HG02943 (cell line): Measurements from ENCODE around the gene SMYD3.

Experiments
- ATAC-seq: cut with Tn5 transposase; IDR thresholded peaks from one replicate; pipeline ENCODE4 v1.9.1; 2021; ENCODE audit warnings: mild to moderate bottlenecking, low read depth, moderate library complexity; ENCODE audit not compliant: unreplicated experiment

The SMYD3 gene

GRCh38 chr1:246516126-246516525 is 9.0 kb upstream of the SMYD3 start:
- ATAC-seq = no peak

- ATAC-seq = no peak
Measured at GRCh38 chr1:246515390-246516005, 8.4 kb upstream of the SMYD3 start.

- ATAC-seq = no peak
Measured at GRCh38 chr1:246513619-246514343, 6.7 kb upstream of the SMYD3 start.

- no peak for ATAC-seq
Measured at GRCh38 chr1:246513041-246513440, 6.0 kb upstream of the SMYD3 start.

- ATAC-seq = no peak
Measured at GRCh38 chr1:246512635-246513034, 5.6 kb upstream of the SMYD3 start.

- ATAC-seq = no peak
Measured at GRCh38 chr1:246512230-246512629, 5.2 kb upstream of the SMYD3 start.

- ATAC-seq = no peak
Measured at GRCh38 chr1:246511203-246511602, 4.1 kb upstream of the SMYD3 start.

GRCh38 chr1:246510147-246511030 is 3.3 kb upstream of the SMYD3 start:
- no peak for ATAC-seq

- ATAC-seq = no peak
Measured at GRCh38 chr1:246508897-246509688, 2.0 kb upstream of the SMYD3 start.

- peak; percentile 11 for ATAC-seq
Measured at GRCh38 chr1:246506367-246506673, 759 bp downstream of the SMYD3 start.

GRCh38 chr1:246503341-246503740 is 3.7 kb downstream of the SMYD3 start:
- no peak for ATAC-seq

GRCh38 chr1:246497331-246497915 is 9.7 kb downstream of the SMYD3 start:
- ATAC-seq = peak; percentile 53

- no peak for ATAC-seq
Measured at GRCh38 chr1:246492611-246493245, 14.4 kb downstream of the SMYD3 start.

- no peak for ATAC-seq
Measured at GRCh38 chr1:246491551-246492053, 15.5 kb downstream of the SMYD3 start.

- ATAC-seq = no peak
Measured at GRCh38 chr1:246488674-246489073, 18.4 kb downstream of the SMYD3 start.

GRCh38 chr1:246483569-246483933 is 23.5 kb downstream of the SMYD3 start:
- no peak for ATAC-seq

- no peak for ATAC-seq
Measured at GRCh38 chr1:246482805-246483568, 24.1 kb downstream of the SMYD3 start.

- ATAC-seq = no peak
Measured at GRCh38 chr1:246479061-246479460, 28.0 kb downstream of the SMYD3 start.

GRCh38 chr1:246477634-246478033 is 29.4 kb downstream of the SMYD3 start:
- no peak for ATAC-seq
